KOPT-K1 (cell line): Measurements from ENCODE around the gene QPRT.
"Not testable (repeated sequence)": the region's sequence is repeated elsewhere in the genome, so short reads cannot be mapped to it uniquely, and the experiment has no call there.

Experiments
- H3K27ac ChIP-seq: fragments of 200-600 bp; sonication (generic); 2 replicates; pipeline ENCODE4 v1.5.1; 2016; ENCODE audit warnings: antibody characterized with exemption, mild to moderate bottlenecking, low read depth, low read length; ENCODE audit not compliant: poor library complexity, severe bottlenecking
- H3K36me3 ChIP-seq: fragments of 200-600 bp; sonication (generic); 2 replicates; pipeline ENCODE4 v1.5.1; 2017; ENCODE audit warnings: antibody characterized with exemption, mild to moderate bottlenecking, low read length, moderate library complexity; ENCODE audit not compliant: insufficient read depth
- H3K9me3 ChIP-seq: fragments of 200-600 bp; sonication (generic); 2 replicates; pipeline ENCODE4 v1.5.1; 2017; ENCODE audit warnings: antibody characterized with exemption, low read length, mild to moderate bottlenecking; ENCODE audit not compliant: insufficient read depth, poor library complexity, severe bottlenecking

The QPRT gene

GRCh38 chr16:29697391-29697790 lies 18.4 kb downstream of the QPRT start:
- Histone ChIP-seq H3K36me3 (peaks cover 28% of the 10 kb centered on the region), H3K9me3 (peaks cover 13% of the 10 kb centered on the region), H3K27ac (no peak overlapping the region)

GRCh38 chr16:29698042-29698441 lies 19.1 kb downstream of the QPRT start:
- H3K27ac ChIP-seq, result no peak overlapping the region
- H3K36me3 ChIP-seq, result peaks cover 28% of the 10 kb centered on the region
- peaks cover 13% of the 10 kb centered on the region for H3K9me3 ChIP-seq

GRCh38 chr16:29698484-29699323 lies 19.7 kb downstream of the QPRT start:
- H3K36me3 ChIP-seq, result peaks cover 28% of the 10 kb centered on the region
- no peak overlapping the region for H3K27ac ChIP-seq
- peaks cover 13% of the 10 kb centered on the region for H3K9me3 ChIP-seq

- Histone ChIP-seq H3K36me3 (peaks cover 26% of the 10 kb centered on the region), H3K27ac (no peak overlapping the region), H3K9me3 (peaks cover 13% of the 10 kb centered on the region)
These were observed 20.6 kb downstream of the QPRT start for GRCh38 chr16:29699324-29700219.

- no peak overlapping the region for H3K27ac ChIP-seq
- H3K36me3 ChIP-seq, result peaks cover 20% of the 10 kb centered on the region
- peaks cover 13% of the 10 kb centered on the region for H3K9me3 ChIP-seq
These were observed 21.4 kb downstream of the QPRT start for GRCh38 chr16:29700253-29700987.

GRCh38 chr16:29701214-29701555 lies 22.2 kb downstream of the QPRT start:
- peaks cover 13% of the 10 kb centered on the region for H3K9me3 ChIP-seq
- H3K36me3 ChIP-seq, result peaks cover 15% of the 10 kb centered on the region
- peak overlapping the region; percentile 70 for H3K27ac ChIP-seq

- peaks cover 13% of the 10 kb centered on the region for H3K9me3 ChIP-seq
- H3K36me3 ChIP-seq, result peaks cover 4% of the 10 kb centered on the region
- peak overlapping the region; percentile 70 for H3K27ac ChIP-seq
These were observed 23.3 kb downstream of the QPRT start for GRCh38 chr16:29702269-29702668.

DNA sequence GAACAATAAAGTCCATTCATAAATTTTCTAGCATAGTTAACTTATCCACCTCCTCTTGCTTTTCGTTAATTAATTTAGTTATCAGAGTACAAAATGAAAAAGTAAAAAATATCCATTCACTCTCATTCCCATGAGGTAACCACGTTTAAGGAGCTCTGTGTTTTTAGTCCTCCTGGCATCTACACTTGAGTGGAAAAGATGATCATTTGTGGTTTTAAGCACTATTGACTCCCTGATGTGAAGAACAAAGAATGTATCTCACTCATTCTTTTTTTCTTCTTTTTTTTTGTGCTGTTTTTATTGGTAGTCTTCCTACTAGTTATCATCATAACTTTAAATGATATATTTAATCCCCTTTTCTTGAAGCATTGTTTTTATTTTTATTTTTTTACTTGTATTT lies 26.1 kb downstream of the QPRT start:
- Histone ChIP-seq H3K27ac (no peak overlapping the region), H3K36me3 (no peaks in the 10 kb centered on the region), H3K9me3 (peaks cover 3% of the 10 kb centered on the region)

- not testable (repeated sequence) for H3K36me3 ChIP-seq
These were observed 28.2 kb downstream of the QPRT start for GRCh38 chr16:29707160-29707559.

GRCh38 chr16:29708917-29709600 lies 30.1 kb downstream of the QPRT start:
- H3K36me3 ChIP-seq, result no peaks in the 10 kb centered on the region
- H3K9me3 ChIP-seq, result no peaks in the 10 kb centered on the region
- H3K27ac ChIP-seq, result no peak overlapping the region

More at GRCh38 chr16:29707160-29707559, 28.2 kb downstream of the QPRT start:
- not testable (repeated sequence) for H3K27ac ChIP-seq, H3K9me3 ChIP-seq

DNA sequence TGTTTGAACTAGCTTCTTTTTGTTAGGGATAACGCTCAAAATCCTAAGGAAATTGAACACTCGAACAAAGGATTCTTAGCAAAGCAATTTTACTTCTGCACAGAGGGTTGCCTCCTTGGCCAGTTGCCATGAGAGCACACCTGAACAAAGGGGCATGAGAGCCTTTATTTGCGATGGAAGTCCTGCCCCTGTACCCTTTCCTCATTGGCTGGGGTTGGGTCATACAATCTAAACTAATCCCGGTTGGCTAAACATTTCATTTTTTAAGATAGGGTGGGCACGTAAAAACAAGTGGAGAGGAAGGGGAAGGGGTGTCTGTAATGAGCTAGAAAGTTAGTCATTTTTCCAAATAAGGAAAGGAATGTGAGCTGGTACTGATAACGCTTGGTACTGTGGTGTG lies 30.7 kb downstream of the QPRT start:
- not testable (repeated sequence) for H3K9me3 ChIP-seq, H3K27ac ChIP-seq, H3K36me3 ChIP-seq

DNA sequence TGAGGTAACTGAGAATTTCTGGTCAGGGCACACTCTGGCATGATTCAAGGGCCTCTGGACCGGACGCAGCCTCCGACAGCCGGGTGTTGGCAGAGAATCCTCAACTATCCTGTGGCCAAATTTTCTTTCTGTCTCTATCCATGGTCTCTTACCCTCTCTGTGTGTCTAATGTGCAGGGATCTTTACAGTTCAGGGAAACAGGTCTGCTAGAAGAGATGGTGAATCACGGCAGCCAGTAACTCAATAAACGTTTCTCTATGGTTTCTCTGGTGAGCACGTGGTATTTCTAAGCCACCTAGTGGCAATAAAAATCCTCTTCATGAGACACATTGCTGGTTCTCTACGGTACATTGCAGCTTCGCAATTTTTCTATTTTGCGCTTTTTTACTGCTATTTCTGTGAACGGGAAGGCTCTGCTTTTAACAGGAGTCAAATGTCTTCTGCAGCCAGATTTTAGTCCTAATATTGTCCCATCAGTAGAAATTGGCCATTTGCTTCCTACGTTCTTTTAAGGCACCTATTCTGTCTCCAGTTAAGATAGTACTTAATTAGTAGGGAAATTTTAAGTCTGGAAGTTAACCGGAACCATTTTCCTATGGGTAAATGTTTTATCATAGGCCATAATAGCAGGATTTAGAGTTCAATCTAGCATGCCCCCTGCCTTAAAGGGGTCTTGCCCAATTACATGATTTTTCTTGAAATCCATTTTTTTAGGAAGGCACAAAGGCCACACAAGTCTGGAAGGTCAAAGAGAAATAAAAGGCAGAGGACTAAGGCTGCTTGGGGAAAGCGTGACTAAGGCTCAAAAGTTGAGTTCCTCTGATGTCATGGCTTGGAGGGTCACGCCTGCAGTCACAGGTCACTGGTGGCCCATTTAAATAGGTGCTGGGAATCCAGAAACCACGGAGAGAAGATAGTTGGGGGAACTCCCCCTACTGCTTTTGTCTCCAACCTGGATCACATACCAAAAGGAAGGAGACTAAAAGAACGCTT lies 31.5 kb downstream of the QPRT start:
- H3K27ac ChIP-seq, result no peak overlapping the region
- H3K9me3 ChIP-seq, result no peaks in the 10 kb centered on the region
- H3K36me3 ChIP-seq, result no peaks in the 10 kb centered on the region

- no peak overlapping the region for H3K27ac ChIP-seq
- no peaks in the 10 kb centered on the region for H3K36me3 ChIP-seq
These were observed 33.8 kb downstream of the QPRT start for GRCh38 chr16:29712809-29713208.

GRCh38 chr16:29714396-29714795 lies 35.4 kb downstream of the QPRT start:
- no peaks in the 10 kb centered on the region for H3K9me3 ChIP-seq
- no peaks in the 10 kb centered on the region for H3K36me3 ChIP-seq
- no peak overlapping the region for H3K27ac ChIP-seq

More at GRCh38 chr16:29712809-29713208, 33.8 kb downstream of the QPRT start:
- H3K9me3 ChIP-seq, result no peaks in the 10 kb centered on the region
